ENCODE data around the gene EPHB3. TPM values are rescaled to one million over a fixed set of nuclear protein-coding genes. Genes with fewer than 3 reads are reported as not detected.

EPHB3 gene
- under 1 TPM; 0.20 to 0.71 TPM for total RNA-seq

DNA sequence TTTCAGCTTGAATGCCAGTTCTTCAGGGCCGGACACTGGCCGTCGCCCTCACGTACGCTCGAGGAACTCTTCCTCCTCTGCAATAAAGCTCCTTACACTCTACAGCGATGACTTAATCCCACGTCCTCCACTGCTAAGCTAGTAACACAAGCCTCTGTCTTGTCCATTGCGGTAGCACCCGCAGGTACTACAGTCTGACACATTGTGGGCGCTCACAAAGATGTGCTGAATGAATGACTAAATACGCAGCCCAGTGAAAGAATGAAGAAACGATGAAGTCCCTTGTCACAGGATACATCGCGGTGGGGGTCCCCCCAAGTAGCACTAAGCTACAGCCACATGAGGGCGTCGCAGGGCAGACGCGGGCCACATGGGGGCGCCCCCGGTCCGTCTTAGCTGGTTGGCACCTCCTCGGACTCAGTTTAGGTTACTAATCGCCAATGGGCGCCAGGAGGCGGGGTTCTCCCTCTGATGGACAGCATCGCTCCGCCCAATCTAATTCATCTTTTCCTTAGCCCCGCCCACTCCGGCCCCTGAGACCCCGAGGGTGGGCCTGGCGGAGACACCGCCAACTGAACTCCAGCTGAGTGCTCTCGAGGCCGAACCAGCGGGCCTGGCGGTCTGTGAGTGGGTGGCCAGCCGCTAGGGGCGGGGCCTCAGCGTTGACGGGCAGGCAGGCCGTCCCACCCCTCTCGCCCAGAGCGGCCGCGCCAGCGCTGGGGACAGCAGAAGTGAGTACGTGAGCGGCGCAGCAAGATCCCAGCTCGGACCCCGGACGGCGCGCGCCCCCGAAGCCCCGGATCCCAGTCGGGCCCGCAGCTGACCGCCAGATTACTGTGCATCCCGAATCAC, at the start of gene EPHB3:
EPHB3 (plus strand) TSS at position 725 of the 852 bp plus-strand sequence. CDS start 451 bp downstream, outside the sequence.
- no peak within 1 kb of the TSS for H3K27ac Mint-ChIP-seq

GRCh38 chr3:184512621-184513020, 49.0 kb upstream of the EPHB3 start:
- ChIA-PET POLR2A (interaction anchor here (1.1 kb wide), 1 partner anchor 12 kb away, joined by 3 read pairs; no protein-coding TSS in a partner anchor), CTCF (interaction anchor here (0.8 to 4.9 kb wide), 14 partner anchors 10 to 140 kb away, joined by 3 to 74 read pairs (median 5); partner anchors contain the start of gene EPHB3)
- no peaks in the 10 kb centered on the region for H3K9me3 Mint-ChIP-seq
- H3K27ac Mint-ChIP-seq = no peak overlapping the region
- DNase-seq = no peak
- H3K4me1 Mint-ChIP-seq = peaks cover 11% of the 10 kb centered on the region
- H3K27me3 Mint-ChIP-seq = peaks cover 63% of the 10 kb centered on the region
- H3K36me3 Mint-ChIP-seq (ENCODE audit: low read depth) = no peaks in the 10 kb centered on the region
- H3K4me3 Mint-ChIP-seq = no peak overlapping the region

More for the DNA sequence above, at the start of gene EPHB3:
- Mint-ChIP-seq H3K4me1 (peaks cover 27% of the 10 kb centered on the region), H3K36me3 (ENCODE audit: low read depth) (no peaks in the 10 kb centered on the region), H3K9me3 (no peaks in the 10 kb centered on the region), H3K27me3 (peaks cover 58% of the 10 kb centered on the region), H3K4me3 (peak within 1 kb of the TSS; percentile 8)
- DNase-seq = peak; percentile 91
- CTCF ChIA-PET = interaction anchor here (0.6 to 2.9 kb wide), 51 partner anchors 8 to 1413 kb away, joined by 3 to 18 read pairs (median 4); no protein-coding TSS in a partner anchor
- POLR2A ChIA-PET = interaction anchor here (0.5 to 1.9 kb wide), 7 partner anchors 9 to 1249 kb away, joined by 3 to 6 read pairs (median 3); no protein-coding TSS in a partner anchor

DNA sequence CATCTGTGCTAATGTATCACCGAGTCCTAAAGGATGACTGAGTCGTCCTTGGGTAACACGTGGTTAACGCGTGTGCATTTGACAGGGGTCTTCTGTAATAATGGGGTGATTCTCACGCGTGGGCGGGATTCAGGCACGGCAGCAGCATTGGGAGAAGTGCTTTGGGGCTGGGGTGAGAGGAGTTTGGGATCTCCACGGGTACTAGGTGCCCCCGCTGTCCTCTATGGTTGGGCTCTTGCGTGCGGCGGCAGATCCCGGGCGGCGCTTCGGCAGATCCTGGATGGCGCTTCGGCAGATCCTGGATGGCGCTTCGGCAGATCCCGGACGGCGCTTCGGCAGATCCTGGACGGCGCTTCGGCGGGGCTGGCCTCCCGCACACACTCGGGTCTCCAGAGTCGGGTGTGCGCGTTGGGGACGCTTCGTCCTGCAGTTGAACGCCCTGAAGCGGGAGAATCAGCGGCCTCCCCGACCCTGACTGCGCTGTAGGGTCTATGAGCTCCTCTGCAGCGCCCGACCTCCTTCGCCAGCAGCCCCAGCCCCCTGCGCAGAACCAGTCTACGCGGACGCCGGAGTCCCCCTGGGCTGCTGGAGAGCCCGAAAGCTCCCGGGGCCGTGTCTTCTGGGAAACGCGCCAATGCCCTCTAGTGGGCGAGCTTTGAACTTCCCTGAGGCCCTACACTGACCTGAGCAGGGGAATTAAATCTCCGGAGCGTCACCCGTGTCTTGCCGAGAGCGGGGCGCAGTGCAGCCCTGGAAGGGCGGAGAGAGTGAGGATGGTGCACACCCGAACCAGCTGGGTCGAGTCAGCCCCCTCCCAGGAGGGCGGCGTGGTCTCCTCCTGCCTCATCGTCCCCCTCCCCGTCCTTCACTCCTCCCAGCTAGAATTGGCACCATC, 48.1 kb upstream of the EPHB3 start:
- Mint-ChIP-seq H3K4me1 (peaks cover 11% of the 10 kb centered on the region), H3K9me3 (no peaks in the 10 kb centered on the region), H3K36me3 (ENCODE audit: low read depth) (no peaks in the 10 kb centered on the region), H3K27ac (no peak overlapping the region), H3K4me3 (peak overlapping the region; percentile 39), H3K27me3 (peaks cover 67% of the 10 kb centered on the region)
- ChIA-PET POLR2A (interaction anchor here (0.9 to 3.1 kb wide), 5 partner anchors 9 to 96 kb away, joined by 3 to 16 read pairs (median 3); no protein-coding TSS in a partner anchor), CTCF (interaction anchor here (0.7 to 4.9 kb wide), 29 partner anchors 9 to 618 kb away, joined by 3 to 74 read pairs (median 6); no protein-coding TSS in a partner anchor)
- DNase-seq = peak; percentile 83

DNA sequence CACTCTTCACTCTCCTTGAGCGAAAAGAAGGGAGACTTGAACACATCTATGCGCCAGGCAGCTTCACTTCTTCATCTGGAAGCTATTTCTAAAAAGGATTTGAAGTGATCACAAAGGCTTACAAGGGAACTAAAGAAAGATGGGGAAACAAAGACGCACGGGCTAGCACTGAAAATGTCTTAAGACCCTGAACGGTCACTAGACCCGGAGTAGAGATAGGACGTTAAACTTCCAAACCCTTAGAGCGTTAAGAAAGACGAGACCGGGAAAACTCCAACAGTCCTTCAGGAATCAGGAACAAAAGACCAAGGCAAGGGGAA, 47.5 kb upstream of the EPHB3 start:
- H3K4me1 Mint-ChIP-seq = peaks cover 11% of the 10 kb centered on the region
- peaks cover 73% of the 10 kb centered on the region for H3K27me3 Mint-ChIP-seq
- ChIA-PET POLR2A (interaction anchor here (0.9 to 3.1 kb wide), 5 partner anchors 8 to 96 kb away, joined by 3 to 16 read pairs (median 3); no protein-coding TSS in a partner anchor), CTCF (interaction anchor here (0.5 to 4.9 kb wide), 28 partner anchors 8 to 618 kb away, joined by 3 to 74 read pairs (median 6); no protein-coding TSS in a partner anchor)
- no peak for DNase-seq
- H3K4me3 Mint-ChIP-seq = no peak overlapping the region
- no peak overlapping the region for H3K27ac Mint-ChIP-seq
- no peaks in the 10 kb centered on the region for H3K9me3 Mint-ChIP-seq
- no peaks in the 10 kb centered on the region for H3K36me3 Mint-ChIP-seq (ENCODE audit: low read depth)

DNA sequence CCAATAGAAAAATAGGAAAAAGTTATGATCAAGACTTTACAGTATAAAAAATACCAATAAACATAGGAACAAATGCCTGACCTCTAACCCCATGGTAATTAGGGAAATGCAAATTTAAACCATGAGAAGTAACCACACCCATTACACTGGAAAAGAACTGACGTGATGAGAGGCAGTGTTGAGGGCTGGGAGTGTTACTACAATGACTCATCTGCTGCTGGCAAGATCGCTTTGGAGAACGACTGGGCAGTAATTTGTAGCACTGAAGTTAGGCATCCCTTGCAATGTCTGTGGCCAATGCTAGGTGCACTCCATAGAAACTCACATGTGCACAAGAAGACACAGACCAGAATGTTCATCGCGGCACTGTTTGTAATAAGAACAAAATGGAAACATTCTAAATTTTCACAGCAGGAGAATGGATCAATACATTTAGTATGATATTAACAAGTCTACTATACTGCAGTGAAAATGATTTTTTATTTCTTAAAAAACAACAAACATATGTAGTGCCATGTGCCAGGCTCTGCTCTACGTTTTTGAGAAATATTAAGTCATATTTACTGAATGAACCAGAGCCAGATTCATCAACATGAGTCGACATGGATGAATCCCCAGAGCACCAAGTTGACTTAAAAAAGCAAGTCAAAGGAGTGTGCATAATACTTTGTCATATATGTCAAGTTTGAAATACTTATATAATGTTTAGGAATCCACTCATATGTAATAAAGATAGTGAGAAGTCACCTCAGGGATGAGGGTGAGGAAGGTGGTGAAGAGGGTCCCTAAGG, 37.6 kb upstream of the EPHB3 start:
- Mint-ChIP-seq H3K36me3 (ENCODE audit: low read depth) (no peaks in the 10 kb centered on the region), H3K9me3 (no peaks in the 10 kb centered on the region), H3K27ac (peak overlapping the region; percentile 81), H3K27me3 (peaks cover 25% of the 10 kb centered on the region), H3K4me3 (peak overlapping the region; percentile 47), H3K4me1 (peaks cover 26% of the 10 kb centered on the region)
- peak; percentile 63 for DNase-seq
- ChIA-PET POLR2A (no interaction called here), CTCF (interaction anchor here (2.7 kb wide), 1 partner anchor 11 kb away, joined by 18 read pairs; no protein-coding TSS in a partner anchor)

DNA sequence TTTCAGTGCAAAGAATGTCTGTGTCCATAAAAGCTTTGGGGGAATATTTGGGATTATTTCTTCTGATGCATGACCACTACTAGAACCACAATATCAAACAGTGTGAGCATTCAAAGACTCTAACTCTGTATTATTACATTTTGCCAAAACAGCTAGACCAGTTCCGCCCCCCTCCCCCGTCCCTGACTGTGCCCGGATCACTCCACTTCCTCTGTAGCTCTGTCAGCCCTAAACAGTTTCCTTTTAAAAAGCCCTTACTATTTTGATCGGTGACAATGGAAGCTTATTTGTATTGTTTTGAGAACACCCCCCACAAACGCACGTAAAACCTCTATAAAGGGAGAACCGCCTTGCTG, 36.6 kb upstream of the EPHB3 start:
- Mint-ChIP-seq H3K4me3 (peak overlapping the region; percentile 76), H3K9me3 (no peaks in the 10 kb centered on the region), H3K27ac (peak overlapping the region; percentile 73), H3K4me1 (peaks cover 26% of the 10 kb centered on the region), H3K27me3 (peaks cover 21% of the 10 kb centered on the region), H3K36me3 (ENCODE audit: low read depth) (no peaks in the 10 kb centered on the region)
- ChIA-PET POLR2A (interaction anchor here (0.8 to 1.6 kb wide), 4 partner anchors 10 to 350 kb away, joined by 3 to 16 read pairs (median 4); partner anchors contain the start of gene AP2M1), CTCF (interaction anchor here (0.6 to 7.0 kb wide), 6 partner anchors 8 to 889 kb away, joined by 3 to 74 read pairs (median 8); partner anchors contain the start of gene KLHL24)
- DNase-seq = peak; percentile 45

- no peaks in the 10 kb centered on the region for H3K9me3 Mint-ChIP-seq
- H3K4me1 Mint-ChIP-seq = peaks cover 26% of the 10 kb centered on the region
- ChIA-PET POLR2A (interaction anchor here (0.5 to 1.6 kb wide), 7 partner anchors 11 to 351 kb away, joined by 3 to 16 read pairs (median 3); partner anchors contain the start of gene AP2M1), CTCF (interaction anchor here (0.6 to 7.0 kb wide), 7 partner anchors 8 to 890 kb away, joined by 3 to 74 read pairs (median 3); partner anchors contain the start of gene KLHL24)
- peak overlapping the region; percentile 76 for H3K4me3 Mint-ChIP-seq
- peak overlapping the region; percentile 73 for H3K27ac Mint-ChIP-seq
- DNase-seq = peak; percentile 28
- H3K36me3 Mint-ChIP-seq (ENCODE audit: low read depth) = no peaks in the 10 kb centered on the region
- H3K27me3 Mint-ChIP-seq = peaks cover 25% of the 10 kb centered on the region
Observed at GRCh38 chr3:184525337-184526087, 36.1 kb upstream of the EPHB3 start.

DNA sequence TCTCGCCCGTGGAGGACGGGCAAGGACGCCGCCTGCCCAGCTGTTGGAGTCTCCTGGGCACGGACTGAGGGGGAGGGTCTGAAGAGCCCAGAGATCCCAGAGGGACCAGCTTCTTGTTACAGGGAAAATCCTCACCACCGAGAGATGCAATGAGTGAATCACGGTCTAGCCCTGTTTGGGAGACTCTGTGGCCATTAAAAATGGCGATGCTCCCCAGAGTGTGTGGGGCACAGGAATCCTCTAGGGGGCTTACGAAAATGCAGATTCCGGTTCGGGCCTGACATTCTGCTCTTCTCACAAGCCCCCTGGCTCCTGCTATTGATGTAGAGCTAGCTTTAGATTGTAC, 35.5 kb upstream of the EPHB3 start:
- H3K9me3 Mint-ChIP-seq = no peaks in the 10 kb centered on the region
- peaks cover 30% of the 10 kb centered on the region for H3K27me3 Mint-ChIP-seq
- DNase-seq = no peak
- peak overlapping the region; percentile 76 for H3K4me3 Mint-ChIP-seq
- ChIA-PET CTCF (interaction anchor here (0.9 to 7.0 kb wide), 4 partner anchors 12 to 154 kb away, joined by 3 to 74 read pairs (median 18); no protein-coding TSS in a partner anchor), POLR2A (interaction anchor here (0.5 to 1.6 kb wide), 4 partner anchors 11 to 164 kb away, joined by 3 to 16 read pairs (median 3); no protein-coding TSS in a partner anchor)
- H3K36me3 Mint-ChIP-seq (ENCODE audit: low read depth) = no peaks in the 10 kb centered on the region
- peaks cover 26% of the 10 kb centered on the region for H3K4me1 Mint-ChIP-seq
- H3K27ac Mint-ChIP-seq = peak overlapping the region; percentile 7

DNA sequence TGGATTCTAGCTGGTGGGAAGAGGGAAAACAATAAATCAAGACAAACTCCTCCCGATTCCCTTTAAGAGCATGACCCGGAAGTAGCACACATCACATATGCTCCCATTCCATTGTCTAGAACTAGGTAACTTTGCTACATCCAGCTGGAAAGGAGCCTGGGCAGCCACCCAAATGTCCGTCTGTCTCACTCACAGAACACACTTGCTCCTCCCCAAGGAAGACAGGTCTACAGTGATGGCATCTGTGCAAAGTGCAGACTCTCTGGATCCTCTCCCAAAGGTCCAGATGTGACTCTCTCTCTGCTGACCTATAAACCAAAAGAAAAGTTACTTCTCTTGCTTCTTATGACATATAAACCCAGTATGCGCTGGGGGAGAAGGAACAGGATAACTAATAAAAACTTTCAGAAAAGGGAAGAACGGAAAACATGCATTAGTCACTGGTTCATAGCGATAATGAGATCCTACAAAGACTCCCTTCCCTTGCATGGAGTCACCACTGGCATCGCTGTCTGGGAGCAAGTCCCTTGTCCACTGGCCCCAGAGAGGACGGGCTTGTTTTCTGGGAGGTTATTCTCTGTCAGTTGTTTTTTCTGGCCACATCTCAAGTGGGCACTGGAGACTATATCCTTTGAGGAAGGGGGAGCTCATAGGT, 29.8 kb upstream of the EPHB3 start:
- no peak overlapping the region for H3K27ac Mint-ChIP-seq
- DNase-seq = no peak
- H3K27me3 Mint-ChIP-seq = peaks cover 47% of the 10 kb centered on the region
- no peak overlapping the region for H3K4me3 Mint-ChIP-seq
- no peaks in the 10 kb centered on the region for H3K36me3 Mint-ChIP-seq (ENCODE audit: low read depth)
- H3K4me1 Mint-ChIP-seq = no peaks in the 10 kb centered on the region
- no peaks in the 10 kb centered on the region for H3K9me3 Mint-ChIP-seq
- ChIA-PET POLR2A (interaction anchor here (1.0 kb wide), 1 partner anchor 18 kb away, joined by 3 read pairs; no protein-coding TSS in a partner anchor), CTCF (interaction anchor here (2.9 to 7.0 kb wide), 2 partner anchors 9 to 18 kb away, joined by 25 to 74 read pairs; no protein-coding TSS in a partner anchor)

DNA sequence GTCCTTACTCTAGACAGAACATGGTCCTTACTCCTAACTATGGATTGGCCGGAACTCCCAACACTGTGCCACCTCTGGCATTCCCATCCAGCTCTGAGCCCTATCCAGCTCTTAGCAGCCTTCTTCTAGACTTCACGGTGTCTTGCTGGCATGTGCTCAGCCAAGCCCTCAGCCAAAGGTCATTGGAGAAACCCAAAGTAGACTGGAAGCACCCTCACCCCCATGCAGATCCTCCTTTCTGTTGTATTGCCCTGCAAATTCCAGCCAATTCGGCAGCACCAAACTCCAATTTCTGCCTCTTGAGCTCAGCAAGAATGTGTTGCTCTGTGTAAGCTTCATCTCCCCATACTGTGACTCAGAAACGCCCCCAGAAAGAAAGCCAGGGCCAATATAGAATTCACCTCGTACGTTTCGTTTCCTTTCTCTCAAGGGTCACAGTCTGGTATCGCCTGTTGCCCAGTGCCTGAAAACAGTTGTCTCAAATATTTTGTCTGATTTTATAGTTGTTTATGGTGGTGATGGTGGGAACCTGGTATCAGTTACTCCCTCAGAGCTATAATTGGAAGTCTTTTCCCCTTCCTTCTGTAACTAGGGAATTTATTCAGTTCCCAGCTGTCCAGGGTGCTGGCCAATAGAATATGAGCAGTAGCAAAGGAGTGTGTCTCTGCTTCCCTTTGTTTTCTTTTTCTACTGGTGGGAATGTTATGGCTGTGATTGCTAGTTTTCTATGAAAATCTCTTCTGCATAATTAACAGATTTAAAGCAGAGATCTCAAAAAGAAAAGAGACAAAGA, 28.4 kb upstream of the EPHB3 start:
- Mint-ChIP-seq H3K27me3 (peaks cover 51% of the 10 kb centered on the region), H3K4me3 (no peak overlapping the region), H3K36me3 (ENCODE audit: low read depth) (no peaks in the 10 kb centered on the region), H3K4me1 (no peaks in the 10 kb centered on the region), H3K9me3 (no peaks in the 10 kb centered on the region), H3K27ac (no peak overlapping the region)
- ChIA-PET POLR2A (no interaction called here), CTCF (interaction anchor here (0.7 to 2.9 kb wide), 4 partner anchors 8 to 25 kb away, joined by 3 to 25 read pairs (median 4); no protein-coding TSS in a partner anchor)
- DNase-seq = no peak

Measured in activated CD4-positive, alpha-beta memory T cell treated with anti-CD3 and anti-CD28 coated beads, Interleukin-2, amount 10 ng/mL, durations not matched to agents 7 days and 5 days (primary cell).